Colonic mucosa (tissue), 4 donors: Measurements from ENCODE around the gene JAG2. TPM values are rescaled to one million over a fixed set of nuclear protein-coding genes. Genes with fewer than 3 reads are reported as not detected.

Source experiments
- DNase-seq: peaks from one replicate; pipeline ENCODE4 v3.0.0-alpha.2; 2020
- H3K27ac ChIP-seq: fragments of 200-600 bp; one replicate; pipeline ENCODE4 v1.8.0; 2021
- H3K27me3 ChIP-seq: fragments of 200-600 bp; one replicate; pipeline ENCODE4 v1.8.0; 2021
- H3K36me3 ChIP-seq: fragments of 200-600 bp; one replicate; pipeline ENCODE4 v1.8.0; 2021
- H3K4me1 ChIP-seq: fragments of 200-600 bp; one replicate; pipeline ENCODE4 v1.8.0; 2021; ENCODE audit warnings: mild to moderate bottlenecking
- H3K4me3 ChIP-seq: fragments of 200-600 bp; one replicate; pipeline ENCODE4 v1.8.0; 2021
- H3K9ac ChIP-seq, 2 donors: one replicate each; pipeline ENCODE4 v1.7.0; 2013; ENCODE audit warnings: control low read depth in 2 of 2, low read depth in 2 of 2, low read length in 2 of 2
- H3K9me3 ChIP-seq: fragments of 200-600 bp; one replicate; pipeline ENCODE4 v1.8.0; 2021
- CTCF ChIP-seq: fragments of 200-600 bp; IDR thresholded peaks from one replicate; pipeline ENCODE4 v1.8.0; 2022; ENCODE audit warnings: antibody characterized with exemption, mild to moderate bottlenecking
- intact Hi-C: fragments of 100-400 bp; cut with DNase I; formaldehyde crosslinking; loops from one replicate; pipeline ENCODE4 v1.14.1; 2022
- total RNA-seq, 2 donors: library from RNA; stranded (reverse); fragmentation: NEBNext Ultra II Directional in 1 of 2; extraction: Animal tissue kit (Norgen Biotek cat#: 25700) in 1 of 2; gene quantifications; one replicate each; pipeline ENCODE4 v1.2.1, GENCODE V29; 2021
- donor health status: healthy.
- donor health status: DM: no; HTN: no; CAD: no.
- donor health status: DM: no; HTN: no; CAD: no.

Gene JAG2
- total RNA-seq, 2 donors from 2014 or later = 8.2 to 11.0 TPM

GRCh38 chr14:105161309-105161708 is 7.3 kb downstream of the JAG2 start:
- Histone ChIP-seq H3K9ac (no peak overlapping the region), H3K9me3 (no peaks in the 10 kb centered on the region), H3K36me3 (no peaks in the 10 kb centered on the region), H3K27ac (no peak overlapping the region), H3K4me1 (peaks cover 5% of the 10 kb centered on the region), H3K27me3 (no peaks in the 10 kb centered on the region), H3K4me3 (no peak overlapping the region)
- intact Hi-C loops = no loop called here
- no peak for DNase-seq
- no peak for TF ChIP-seq CTCF

DNA sequence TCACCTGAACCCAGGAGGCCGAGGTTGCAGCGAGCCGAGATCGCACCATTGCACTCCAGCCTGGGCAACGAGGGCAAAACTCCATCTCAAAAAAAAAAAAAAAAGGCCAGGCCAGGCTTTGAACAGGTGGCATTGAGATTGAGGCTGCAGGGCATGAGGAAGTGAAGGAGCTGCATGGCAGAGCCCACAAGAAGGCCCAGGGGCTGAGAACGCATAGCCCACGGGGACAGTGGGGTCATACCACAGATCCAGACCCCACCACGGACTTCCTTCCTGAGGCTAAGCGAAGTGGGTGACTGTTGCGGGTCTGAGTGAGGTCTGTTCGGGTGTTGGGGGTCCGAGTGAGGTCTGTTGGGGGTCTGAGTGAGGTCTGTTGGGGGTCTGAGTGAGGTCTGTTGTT is 7.8 kb downstream of the JAG2 start:
- intact Hi-C loops = no loop called here
- no peak overlapping the region for H3K9ac ChIP-seq
- H3K27ac ChIP-seq = no peak overlapping the region
- TF ChIP-seq CTCF = no peak
- H3K4me1 ChIP-seq = peaks cover 5% of the 10 kb centered on the region
- no peaks in the 10 kb centered on the region for H3K27me3 ChIP-seq
- no peaks in the 10 kb centered on the region for H3K9me3 ChIP-seq
- no peak overlapping the region for H3K4me3 ChIP-seq
- no peaks in the 10 kb centered on the region for H3K36me3 ChIP-seq
- no peak for DNase-seq

- no peak overlapping the region for H3K4me3 ChIP-seq
- H3K4me1 ChIP-seq = no peaks in the 10 kb centered on the region
- TF ChIP-seq CTCF = no peak
- intact Hi-C loops = no loop called here
- no peaks in the 10 kb centered on the region for H3K36me3 ChIP-seq
- H3K27ac ChIP-seq = no peak overlapping the region
- H3K9ac ChIP-seq = no peak overlapping the region
- H3K27me3 ChIP-seq = no peaks in the 10 kb centered on the region
- no peaks in the 10 kb centered on the region for H3K9me3 ChIP-seq
- no peak for DNase-seq
Measured at GRCh38 chr14:105159344-105159743, 9.2 kb downstream of the JAG2 start.

GRCh38 chr14:105158794-105159193 is 9.8 kb downstream of the JAG2 start:
- Histone ChIP-seq H3K4me1 (no peaks in the 10 kb centered on the region), H3K9me3 (no peaks in the 10 kb centered on the region), H3K27ac (no peak overlapping the region), H3K9ac (no peak overlapping the region), H3K4me3 (no peak overlapping the region), H3K36me3 (no peaks in the 10 kb centered on the region), H3K27me3 (no peaks in the 10 kb centered on the region)
- DNase-seq = no peak
- no peak for TF ChIP-seq CTCF
- intact Hi-C loops = no loop called here

DNA sequence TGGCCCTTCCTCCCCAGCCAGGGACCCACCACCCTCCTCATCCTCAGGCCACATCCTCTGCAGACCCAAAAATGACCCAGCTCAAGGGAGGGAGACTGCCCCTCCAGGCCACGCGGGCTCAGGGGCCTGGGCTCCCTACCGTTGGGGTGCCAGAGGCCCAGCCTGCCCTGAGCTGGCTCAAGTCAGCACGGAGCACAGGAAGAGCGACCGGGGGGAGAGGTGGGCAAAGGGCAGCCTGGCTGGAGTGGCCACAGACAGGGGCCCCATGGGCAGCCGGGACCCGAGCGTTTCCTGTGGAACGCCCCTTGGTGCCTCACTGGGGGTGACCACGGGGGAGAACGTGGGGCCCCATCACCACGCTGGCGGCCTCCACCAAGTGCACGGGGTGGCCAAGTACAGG is 10.7 kb downstream of the JAG2 start:
- Histone ChIP-seq H3K9me3 (no peaks in the 10 kb centered on the region), H3K27ac (no peak overlapping the region), H3K4me1 (no peaks in the 10 kb centered on the region), H3K36me3 (no peaks in the 10 kb centered on the region), H3K4me3 (no peak overlapping the region), H3K9ac (no peak overlapping the region), H3K27me3 (no peaks in the 10 kb centered on the region)
- intact Hi-C loops = no loop called here
- DNase-seq = no peak
- TF ChIP-seq CTCF = no peak
